Keratinocyte (primary cell): ENCODE results near the gene DFFB.

Experiments used
- CTCF ChIP-seq, 3 experiments: IDR thresholded peaks in 1 of 3; conservative IDR thresholded peaks in 1 of 3; optimal IDR thresholded peaks in 1 of 3; 2 replicates in 2 of 3; 3 replicates in 1 of 3; pipeline versions ENCODE3 to v1.5.1; 2011; ENCODE audit warnings: low read length in 3 of 3, mild to moderate bottlenecking in 3 of 3, moderate library complexity in 2 of 3, control low read depth in 1 of 3, inconsistent platforms in 1 of 3; ENCODE audit not compliant: insufficient read depth in 2 of 3; ENCODE audit errors: extremely low read depth in 1 of 3
- EZH2 ChIP-seq: IDR thresholded peaks from one replicate; pipeline ENCODE4 v1.6.1; 2012; ENCODE audit warnings: inconsistent platforms, mild to moderate bottlenecking, low read length, moderate library complexity

- TF ChIP-seq CTCF (optimal IDR thresholded peaks at IDR 0.05 in 1 of 3, IDR thresholded peaks at IDR 0.05 in 1 of 3, conservative IDR thresholded peaks at IDR 0.05 in 1 of 3; ENCODE audit: extremely low read depth in 1 of 3, insufficient read depth in 2 of 3, low read length in 3 of 3) (no peak), EZH2 (no peak)
These were observed 10.2 kb upstream of the DFFB start for GRCh38 chr1:3847081-3847480.
